ENCODE data around the gene GPHA2.

Gene GPHA2

GRCh38 chr11:64919627-64920026, 16.1 kb downstream of the GPHA2 start:
- no peak for TF ChIP-seq FOXM1 (IDR thresholded peaks at IDR 0.05; ENCODE audit: borderline replicate concordance, low read depth)
- no peak for TF ChIP-seq CREB1 (IDR thresholded peaks at IDR 0.05; ENCODE audit: low read depth)
- no peak for TF ChIP-seq TCF12 (IDR thresholded peaks at IDR 0.05; ENCODE audit: low read depth)
- no peak for TF ChIP-seq ZBTB7A (IDR thresholded peaks at IDR 0.05; ENCODE audit: low read depth)
- no peak for TF ChIP-seq USF1 (IDR thresholded peaks at IDR 0.05)
- TF ChIP-seq RAD21 (IDR thresholded peaks at IDR 0.05; ENCODE audit: low read depth), result no peak
- TF ChIP-seq, protein P1, sequence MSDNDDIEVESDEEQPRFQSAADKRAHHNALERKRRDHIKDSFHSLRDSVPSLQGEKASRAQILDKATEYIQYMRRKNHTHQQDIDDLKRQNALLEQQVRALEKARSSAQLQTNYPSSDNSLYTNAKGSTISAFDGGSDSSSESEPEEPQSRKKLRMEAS (IDR thresholded peaks at IDR 0.05), result no peak
- no peak for TF ChIP-seq TEAD4 (IDR thresholded peaks at IDR 0.05)
- TF ChIP-seq EGR1 (IDR thresholded peaks at IDR 0.05), result no peak
- TF ChIP-seq CEBPB (IDR thresholded peaks at IDR 0.05), result no peak

DNA sequence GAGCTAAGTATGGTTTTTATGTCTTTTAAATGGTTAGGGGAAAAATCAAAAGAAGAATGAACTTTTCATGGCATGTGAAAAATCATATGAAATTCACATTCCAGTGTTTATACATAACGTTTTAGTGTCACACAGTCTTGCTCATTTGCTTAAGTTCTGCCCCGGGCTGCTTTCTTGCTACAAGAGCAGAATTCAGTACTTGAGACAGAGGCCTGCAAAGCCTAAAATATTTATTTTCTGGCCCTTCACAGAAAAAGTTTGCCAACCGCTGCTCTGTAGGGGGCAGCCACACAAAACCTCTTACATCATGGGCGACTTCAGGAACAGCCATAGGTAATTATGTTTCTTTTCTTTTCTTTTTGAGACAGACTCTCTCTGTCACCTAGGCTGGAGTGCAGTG, 17.7 kb downstream of the GPHA2 start:
- TF ChIP-seq TEAD4 (IDR thresholded peaks at IDR 0.05) (no peak), RAD21 (IDR thresholded peaks at IDR 0.05; ENCODE audit: low read depth) (no peak), REST (IDR thresholded peaks at IDR 0.05; ENCODE audit: low read depth) (peak; percentile 34; the same call in 1 of the 2 replicates), TCF12 (IDR thresholded peaks at IDR 0.05; ENCODE audit: low read depth) (no peak)
- TF ChIP-seq, protein P1 (IDR thresholded peaks at IDR 0.05), result no peak

GRCh38 chr11:64917663-64917995, 18.1 kb downstream of the GPHA2 start:
- TF ChIP-seq CEBPB (IDR thresholded peaks at IDR 0.05) (no peak), ZBTB7A (IDR thresholded peaks at IDR 0.05; ENCODE audit: low read depth) (no peak), CREB1 (IDR thresholded peaks at IDR 0.05; ENCODE audit: low read depth) (no peak), TEAD4 (IDR thresholded peaks at IDR 0.05) (no peak), USF1 (IDR thresholded peaks at IDR 0.05) (no peak), TAF1 (IDR thresholded peaks at IDR 0.05; ENCODE audit: low read depth) (no peak), REST (IDR thresholded peaks at IDR 0.05; ENCODE audit: low read depth) (no peak), EP300 (IDR thresholded peaks at IDR 0.05; ENCODE audit: borderline replicate concordance) (no peak), FOXM1 (IDR thresholded peaks at IDR 0.05; ENCODE audit: borderline replicate concordance, low read depth) (no peak), RAD21 (IDR thresholded peaks at IDR 0.05; ENCODE audit: low read depth) (no peak), NFIC (IDR thresholded peaks at IDR 0.05) (no peak), TCF12 (IDR thresholded peaks at IDR 0.05; ENCODE audit: low read depth) (no peak), YY1 (IDR thresholded peaks at IDR 0.05; ENCODE audit: low read depth) (no peak), EGR1 (IDR thresholded peaks at IDR 0.05) (no peak)
- TF ChIP-seq, protein P1 (IDR thresholded peaks at IDR 0.05), result no peak

DNA sequence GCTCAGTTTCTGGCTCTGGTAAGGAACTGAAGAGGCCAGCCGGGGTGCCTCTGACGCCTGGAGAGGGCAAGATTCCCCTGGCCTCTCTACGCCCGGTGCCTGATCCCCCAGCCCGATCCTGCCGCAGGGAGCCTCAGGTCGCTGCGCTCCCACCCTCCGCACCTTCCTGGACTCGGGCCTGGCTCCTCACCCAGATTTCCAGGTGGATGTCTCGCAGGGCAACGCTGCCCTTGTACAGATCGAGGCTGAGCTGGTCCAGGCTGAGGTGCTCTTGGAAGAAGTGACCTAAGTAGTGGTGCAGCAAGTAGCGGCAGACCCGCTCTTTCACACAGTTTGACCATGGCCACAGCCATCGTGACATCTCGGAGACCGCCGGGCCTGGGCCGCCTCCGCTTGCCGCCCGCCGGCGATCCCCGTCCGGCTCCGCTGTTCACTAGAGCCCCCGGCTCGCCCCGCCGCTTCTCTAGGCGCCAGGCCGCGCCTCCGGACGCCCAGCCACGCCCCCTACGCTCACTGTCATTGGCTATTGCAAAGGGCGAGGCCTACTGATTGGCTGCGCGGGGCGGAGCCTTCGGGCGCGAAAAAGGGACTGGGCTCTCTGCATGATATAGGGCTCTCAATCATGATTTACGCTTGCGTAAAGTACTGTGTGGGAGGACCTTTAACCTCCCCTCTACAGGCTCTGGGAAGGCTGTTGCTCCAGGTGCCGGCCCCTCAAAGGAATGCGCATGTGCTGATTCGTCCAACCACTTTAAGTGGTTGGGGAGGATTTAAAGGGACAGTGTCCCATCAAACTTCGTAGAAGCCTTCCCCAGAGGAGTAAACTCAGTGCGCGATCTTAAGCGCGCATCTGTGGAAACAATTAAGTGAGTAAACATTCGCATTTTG, 18.7 kb downstream of the GPHA2 start, which contains the start of gene ATG2A:
TSS of gene ATG2A (minus strand) at position 435 of the 888 bp plus-strand sequence. CDS start at position 361, 74 bp downstream.
- TF ChIP-seq TEAD4 (IDR thresholded peaks at IDR 0.05), result no peak
- no peak for TF ChIP-seq NFIC (IDR thresholded peaks at IDR 0.05)
- TF ChIP-seq USF1 (IDR thresholded peaks at IDR 0.05), result 0 out of 2 replicates have a peak, but pooled peaks have one; percentile 6
- TF ChIP-seq YY1 (IDR thresholded peaks at IDR 0.05; ENCODE audit: low read depth), result peak; percentile 56; the same call in 1 of the 2 replicates
- TF ChIP-seq RAD21 (IDR thresholded peaks at IDR 0.05; ENCODE audit: low read depth), result no peak
- TF ChIP-seq CEBPB (IDR thresholded peaks at IDR 0.05), result 0 out of 2 replicates have a peak, but pooled peaks have one; percentile 12
- TF ChIP-seq EGR1 (IDR thresholded peaks at IDR 0.05), result peak; percentile 37; the same call in 1 of the 2 replicates
- TF ChIP-seq REST (IDR thresholded peaks at IDR 0.05; ENCODE audit: low read depth), result no peak
- TF ChIP-seq CREB1 (IDR thresholded peaks at IDR 0.05; ENCODE audit: low read depth), result no peak
- no peak for TF ChIP-seq ZBTB7A (IDR thresholded peaks at IDR 0.05; ENCODE audit: low read depth)
- peak; percentile 22; the same call in 1 of the 2 replicates for TF ChIP-seq TCF12 (IDR thresholded peaks at IDR 0.05; ENCODE audit: low read depth)
- TF ChIP-seq FOXM1 (IDR thresholded peaks at IDR 0.05; ENCODE audit: borderline replicate concordance, low read depth), result no peak
- TF ChIP-seq EP300 (IDR thresholded peaks at IDR 0.05; ENCODE audit: borderline replicate concordance), result no peak
- TF ChIP-seq, protein P1 (IDR thresholded peaks at IDR 0.05), result peak; percentile 58; the same call in 1 of the 2 replicates
- peak; percentile 85 for TF ChIP-seq TAF1 (IDR thresholded peaks at IDR 0.05; ENCODE audit: low read depth)
